Stimulated activated CD8-positive, alpha-beta memory T cell treated with anti-CD3 and anti-CD28 coated beads, Interleukin-4, amount 100 ng/mL, for 24 hours (primary cell): ENCODE measurements around the gene ARHGAP18.
"Not testable (repeated sequence)": the region's sequence is repeated elsewhere in the genome, so short reads cannot be mapped to it uniquely, and the experiment has no call there.

Experiments used
- DNase-seq: peaks from one replicate; pipeline ENCODE4 v3.0.0-alpha.2; 2020; ENCODE audit warnings: low read depth

The ARHGAP18 gene

GRCh38 chr6:129575378-129576118, 134.4 kb downstream of the ARHGAP18 start:
- no peak for DNase-seq

- DNase-seq: not testable (repeated sequence)
These were observed 135.4 kb downstream of the ARHGAP18 start for GRCh38 chr6:129574605-129575004.

- DNase-seq: not testable (repeated sequence)
These were observed 139.0 kb downstream of the ARHGAP18 start for GRCh38 chr6:129570929-129571328.

- no peak for DNase-seq
These were observed 142.0 kb downstream of the ARHGAP18 start for GRCh38 chr6:129568015-129568414.

- DNase-seq: peak; percentile 24
These were observed 142.6 kb downstream of the ARHGAP18 start for GRCh38 chr6:129567374-129567773.

- no peak for DNase-seq
These were observed 144.2 kb downstream of the ARHGAP18 start for GRCh38 chr6:129565811-129566210.

GRCh38 chr6:129565366-129565765, 144.6 kb downstream of the ARHGAP18 start:
- DNase-seq: no peak

GRCh38 chr6:129558248-129558647, 151.7 kb downstream of the ARHGAP18 start:
- no peak for DNase-seq

GRCh38 chr6:129555206-129555832, 154.7 kb downstream of the ARHGAP18 start:
- no peak for DNase-seq

- DNase-seq: no peak
These were observed 157.6 kb downstream of the ARHGAP18 start for GRCh38 chr6:129552413-129552812.

GRCh38 chr6:129551486-129551885, 158.5 kb downstream of the ARHGAP18 start:
- no peak for DNase-seq

- no peak for DNase-seq
These were observed 163.3 kb downstream of the ARHGAP18 start for GRCh38 chr6:129546702-129547101.

- DNase-seq: no peak
These were observed 164.9 kb downstream of the ARHGAP18 start for GRCh38 chr6:129544892-129545612.

- DNase-seq: no peak
These were observed 166.0 kb downstream of the ARHGAP18 start for GRCh38 chr6:129543981-129544380.

- DNase-seq: no peak
These were observed 167.3 kb downstream of the ARHGAP18 start for GRCh38 chr6:129542705-129543104.

- DNase-seq: no peak
These were observed 170.9 kb downstream of the ARHGAP18 start for GRCh38 chr6:129539032-129539431.

- no peak for DNase-seq
These were observed 173.7 kb downstream of the ARHGAP18 start for GRCh38 chr6:129536271-129536670.

GRCh38 chr6:129534926-129535325, 175.1 kb downstream of the ARHGAP18 start:
- DNase-seq: no peak
